ENCODE measurements around the gene MYBPC2. TPM values are rescaled to one million over a fixed set of nuclear protein-coding genes. Genes with fewer than 3 reads are reported as not detected.
A peak's percentile ranks its signal among the peaks of the same experiment; 100 is the strongest.

Gene MYBPC2
- total and polyA plus RNA-seq, 10 donors = 0.28 to 1.7 (median 0.42) TPM; not detected in 2

- TF ChIP-seq POLR2A (IDR thresholded peaks at IDR 0.05) (no peak), CTCF (IDR thresholded peaks at IDR 0.05 in 8 of 11, conservative IDR thresholded peaks at IDR 0.05 in 3 of 11) (no peak), POLR2AphosphoS5 (IDR thresholded peaks at IDR 0.05) (no peak)
- 51 to 73% (median 64%) methylated on average over 20 to 27 of the region's 27 CpGs for WGBS, 5 donors
- Histone ChIP-seq H3K9me3 (no peaks in the 10 kb centered on the region), H3K4me1 (no peaks in the 10 kb centered on the region), H3K36me3 (peaks cover 0 to 4% (median 0%) of the 10 kb centered on the region in 6 donors), H3K4me3 (no peak overlapping the region), H3K27me3 (replicated peaks in 1 of 7) (no peaks in the 10 kb centered on the region), H3K27ac (no peak overlapping the region)
- peak; percentile 70 for DNase-seq
- intact Hi-C loops (cut with DNase I; ENCODE audit: low total_unique reads) = no loop called here
Measured at GRCh38 chr19:50500060-50500752, 67.5 kb downstream of the MYBPC2 start.

GRCh38 chr19:50500753-50501151, 68.1 kb downstream of the MYBPC2 start:
- Histone ChIP-seq H3K9me3 (no peaks in the 10 kb centered on the region), H3K27me3 (replicated peaks in 1 of 7) (no peaks in the 10 kb centered on the region), H3K4me1 (no peaks in the 10 kb centered on the region), H3K4me3 (no peak overlapping the region), H3K36me3 (peaks cover 0 to 5% (median under 1%) of the 10 kb centered on the region in 6 donors), H3K27ac (no peak overlapping the region)
- peak; percentile 61 for DNase-seq
- 64 to 77% (median 74%) methylated on average over 9 to 10 of the region's 10 CpGs for WGBS, 5 donors
- intact Hi-C loops (cut with DNase I; ENCODE audit: low total_unique reads) = no loop called here
- TF ChIP-seq POLR2AphosphoS5 (IDR thresholded peaks at IDR 0.05) (no peak), POLR2A (IDR thresholded peaks at IDR 0.05) (no peak), CTCF (IDR thresholded peaks at IDR 0.05 in 8 of 11, conservative IDR thresholded peaks at IDR 0.05 in 3 of 11) (no peak)

GRCh38 chr19:50501186-50501567, 68.5 kb downstream of the MYBPC2 start:
- intact Hi-C loops (cut with DNase I; ENCODE audit: low total_unique reads) = no loop called here
- Histone ChIP-seq H3K27me3 (replicated peaks in 1 of 7) (no peaks in the 10 kb centered on the region), H3K27ac (no peak overlapping the region), H3K36me3 (peaks cover 0 to 9% (median 3%) of the 10 kb centered on the region in 6 donors), H3K4me3 (no peak overlapping the region), H3K9me3 (no peaks in the 10 kb centered on the region), H3K4me1 (no peaks in the 10 kb centered on the region)
- 77 to 84% (median 82%) methylated on average over 6 to 12 of the region's 12 CpGs for WGBS, 5 donors
- no peak for TF ChIP-seq POLR2A (IDR thresholded peaks at IDR 0.05)
- TF ChIP-seq POLR2AphosphoS5 (IDR thresholded peaks at IDR 0.05) = no peak
- no peak for TF ChIP-seq CTCF (IDR thresholded peaks at IDR 0.05 in 8 of 11, conservative IDR thresholded peaks at IDR 0.05 in 3 of 11)
- DNase-seq = peak; percentile 68

- H3K27ac ChIP-seq = no peak overlapping the region
- intact Hi-C loops (cut with DNase I; ENCODE audit: low total_unique reads) = no loop called here
- WGBS, 5 donors = 75 to 87% (median 82%) methylated on average over 25 of the region's 25 CpGs
- no peaks in the 10 kb centered on the region for H3K4me1 ChIP-seq
- H3K27me3 ChIP-seq (replicated peaks in 1 of 7) = no peaks in the 10 kb centered on the region
- peak; percentile 59 for DNase-seq
- peaks cover 0 to 12% (median 4%) of the 10 kb centered on the region in 6 donors for H3K36me3 ChIP-seq
- TF ChIP-seq POLR2AphosphoS5 (IDR thresholded peaks at IDR 0.05) = no peak
- no peak for TF ChIP-seq CTCF (IDR thresholded peaks at IDR 0.05 in 8 of 11, conservative IDR thresholded peaks at IDR 0.05 in 3 of 11)
- TF ChIP-seq POLR2A (IDR thresholded peaks at IDR 0.05) = no peak
- H3K9me3 ChIP-seq = no peaks in the 10 kb centered on the region
- H3K4me3 ChIP-seq = no peak overlapping the region
Measured at GRCh38 chr19:50501568-50502475, 69.1 kb downstream of the MYBPC2 start.

Measured in spleen (tissue), 11 donors.